ENCODE data around the gene IFIT3. TPM values are rescaled to one million over a fixed set of nuclear protein-coding genes. Genes with fewer than 3 reads are reported as not detected.
A peak's percentile ranks its signal among the peaks of the same experiment; 100 is the strongest.

IFIT3 gene
- total RNA-seq, 2 donors from 2014 or later, result 0.42 TPM; not detected in 1

DNA sequence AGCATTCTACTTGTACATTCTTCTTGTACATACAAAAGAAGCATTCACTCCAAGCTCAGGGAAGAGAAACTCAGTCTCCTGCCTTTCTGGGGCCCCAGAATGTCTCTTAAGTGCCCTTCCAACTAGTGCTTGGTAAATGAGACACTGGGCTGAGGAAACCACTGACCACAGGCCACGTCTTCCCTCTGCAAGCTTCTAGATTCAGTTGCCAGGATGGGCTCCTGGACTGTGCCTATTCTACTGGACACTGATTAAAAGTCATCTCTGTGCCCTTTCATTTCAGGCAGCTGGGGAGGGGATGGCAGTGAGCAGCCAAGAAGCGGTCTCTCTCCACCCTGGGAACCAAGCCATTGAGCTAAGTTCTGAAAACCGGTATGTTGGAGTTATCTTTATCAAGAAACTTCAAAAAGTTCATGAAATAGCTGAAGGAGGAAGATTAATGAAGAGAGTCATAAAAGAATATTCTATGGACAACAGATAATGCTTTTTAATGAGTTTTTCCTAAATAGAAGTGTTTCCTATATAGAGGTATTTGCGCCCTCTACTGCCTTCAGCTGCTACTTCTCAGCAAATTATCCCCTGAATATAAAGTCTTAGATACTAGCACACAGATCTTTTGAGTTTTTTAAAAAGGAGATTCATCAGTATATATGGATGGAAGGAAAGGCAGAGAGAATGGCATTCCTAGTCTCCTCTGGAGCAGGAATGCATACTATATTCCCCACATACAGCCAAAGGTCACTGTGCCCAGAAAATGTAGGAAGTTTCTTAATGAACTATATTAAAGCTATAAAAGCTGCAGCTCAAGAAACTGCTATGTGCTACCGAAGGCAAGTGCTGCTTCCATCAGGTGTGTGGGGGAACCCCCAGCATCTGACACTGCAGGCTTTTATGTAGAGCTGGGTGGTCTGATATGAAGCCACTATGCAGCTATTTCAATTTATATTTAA, 41.6 kb downstream of the IFIT3 start:
- WGBS, 2 experiments (ENCODE audit: insufficient coverage in 1 of 2, insufficient read length in 1 of 2), result 85 to 87% methylated on average over 2 to 4 of the region's 5 CpGs
- TF ChIP-seq, protein P1, sequence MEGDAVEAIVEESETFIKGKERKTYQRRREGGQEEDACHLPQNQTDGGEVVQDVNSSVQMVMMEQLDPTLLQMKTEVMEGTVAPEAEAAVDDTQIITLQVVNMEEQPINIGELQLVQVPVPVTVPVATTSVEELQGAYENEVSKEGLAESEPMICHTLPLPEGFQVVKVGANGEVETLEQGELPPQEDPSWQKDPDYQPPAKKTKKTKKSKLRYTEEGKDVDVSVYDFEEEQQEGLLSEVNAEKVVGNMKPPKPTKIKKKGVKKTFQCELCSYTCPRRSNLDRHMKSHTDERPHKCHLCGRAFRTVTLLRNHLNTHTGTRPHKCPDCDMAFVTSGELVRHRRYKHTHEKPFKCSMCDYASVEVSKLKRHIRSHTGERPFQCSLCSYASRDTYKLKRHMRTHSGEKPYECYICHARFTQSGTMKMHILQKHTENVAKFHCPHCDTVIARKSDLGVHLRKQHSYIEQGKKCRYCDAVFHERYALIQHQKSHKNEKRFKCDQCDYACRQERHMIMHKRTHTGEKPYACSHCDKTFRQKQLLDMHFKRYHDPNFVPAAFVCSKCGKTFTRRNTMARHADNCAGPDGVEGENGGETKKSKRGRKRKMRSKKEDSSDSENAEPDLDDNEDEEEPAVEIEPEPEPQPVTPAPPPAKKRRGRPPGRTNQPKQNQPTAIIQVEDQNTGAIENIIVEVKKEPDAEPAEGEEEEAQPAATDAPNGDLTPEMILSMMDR (conservative IDR thresholded peaks at IDR 0.05), result peak; percentile 85
- H3K27me3 ChIP-seq (ENCODE audit: control insufficient read depth, insufficient read depth, low read length, poor library complexity, severe bottlenecking), result no peaks in the 10 kb centered on the region
- Mint-ChIP-seq H3K27ac (peak overlapping the region; percentile 44), H3K27me3 (ENCODE audit: insufficient read depth) (no peaks in the 10 kb centered on the region), H3K9me3 (peaks cover 10% of the 10 kb centered on the region), H3K4me3 (no peak overlapping the region), H3K36me3 (ENCODE audit: low read depth) (no peaks in the 10 kb centered on the region), H3K4me1 (peaks cover 29% of the 10 kb centered on the region)
- H3K36me3 ChIP-seq (ENCODE audit: control insufficient read depth, insufficient read depth, low read length), result no peaks in the 10 kb centered on the region
- no peak overlapping the region for H3K27ac ChIP-seq (ENCODE audit: low read depth, low read length)
- peaks cover 8% of the 10 kb centered on the region for H3K4me1 ChIP-seq (ENCODE audit: control insufficient read depth, insufficient read depth, low read length)
- H3K4me3 ChIP-seq (ENCODE audit: low read length), result no peak overlapping the region
- H3K9me3 ChIP-seq (ENCODE audit: control insufficient read depth, low read length), result no peaks in the 10 kb centered on the region
- no peak overlapping the region for H3K9ac ChIP-seq (ENCODE audit: extremely low read depth, low read length, poor library complexity, severe bottlenecking)
- DNase-seq, result peak; percentile 48

- peaks cover 6% of the 10 kb centered on the region for H3K9me3 Mint-ChIP-seq
- no peak overlapping the region for H3K4me3 Mint-ChIP-seq
- Histone ChIP-seq H3K27ac (ENCODE audit: low read depth, low read length) (no peak overlapping the region), H3K9ac (ENCODE audit: extremely low read depth, low read length, poor library complexity, severe bottlenecking) (no peak overlapping the region), H3K9me3 (ENCODE audit: control insufficient read depth, low read length) (no peaks in the 10 kb centered on the region), H3K36me3 (ENCODE audit: control insufficient read depth, insufficient read depth, low read length) (no peaks in the 10 kb centered on the region), H3K4me3 (ENCODE audit: low read length) (no peak overlapping the region), H3K27me3 (ENCODE audit: control insufficient read depth, insufficient read depth, low read length, poor library complexity, severe bottlenecking) (no peaks in the 10 kb centered on the region), H3K4me1 (ENCODE audit: control insufficient read depth, insufficient read depth, low read length) (peaks cover 3% of the 10 kb centered on the region)
- no peaks in the 10 kb centered on the region for H3K36me3 Mint-ChIP-seq (ENCODE audit: low read depth)
- H3K27me3 Mint-ChIP-seq (ENCODE audit: insufficient read depth), result no peaks in the 10 kb centered on the region
- H3K27ac Mint-ChIP-seq, result no peak overlapping the region
- TF ChIP-seq, protein P1 (conservative IDR thresholded peaks at IDR 0.05), result no peak
- H3K4me1 Mint-ChIP-seq, result peaks cover 27% of the 10 kb centered on the region
- DNase-seq, result no peak
Observed at GRCh38 chr10:89371079-89371478, 43.3 kb downstream of the IFIT3 start.

- Histone ChIP-seq H3K27ac (ENCODE audit: low read depth, low read length) (no peak overlapping the region), H3K9ac (ENCODE audit: extremely low read depth, low read length, poor library complexity, severe bottlenecking) (no peak overlapping the region), H3K4me3 (ENCODE audit: low read length) (no peak overlapping the region), H3K27me3 (ENCODE audit: control insufficient read depth, insufficient read depth, low read length, poor library complexity, severe bottlenecking) (no peaks in the 10 kb centered on the region), H3K36me3 (ENCODE audit: control insufficient read depth, insufficient read depth, low read length) (no peaks in the 10 kb centered on the region), H3K9me3 (ENCODE audit: control insufficient read depth, low read length) (no peaks in the 10 kb centered on the region), H3K4me1 (ENCODE audit: control insufficient read depth, insufficient read depth, low read length) (peaks cover 3% of the 10 kb centered on the region)
- TF ChIP-seq, protein P1 (conservative IDR thresholded peaks at IDR 0.05), result no peak
- peaks cover 27% of the 10 kb centered on the region for H3K4me1 Mint-ChIP-seq
- H3K4me3 Mint-ChIP-seq, result no peak overlapping the region
- H3K27ac Mint-ChIP-seq, result no peak overlapping the region
- no peaks in the 10 kb centered on the region for H3K36me3 Mint-ChIP-seq (ENCODE audit: low read depth)
- WGBS, 2 experiments (ENCODE audit: insufficient coverage in 1 of 2, insufficient read length in 1 of 2), result 80 to 91% methylated on average over 3 of the region's 3 CpGs
- H3K9me3 Mint-ChIP-seq, result peaks cover under 1% of the 10 kb centered on the region
- no peak for DNase-seq
- H3K27me3 Mint-ChIP-seq (ENCODE audit: insufficient read depth), result no peaks in the 10 kb centered on the region
Observed at GRCh38 chr10:89371987-89372386, 44.2 kb downstream of the IFIT3 start.
